Gastroesophageal sphincter (tissue), 4 donors: ENCODE results near the gene CENPN. TPM values are rescaled to one million over a fixed set of nuclear protein-coding genes. Genes with fewer than 3 reads are reported as not detected.

ENCODE experiments used
- ATAC-seq: fragments of 150-250 bp; one replicate; pipeline ENCODE4 v1.9.1; 2016; ENCODE audit warnings: mild to moderate bottlenecking, moderate library complexity
- H3K27ac ChIP-seq, 4 donors: fragments of 200-600 bp; sonication (generic) in 3 of 4; 1 replicate in 3 of 4; 2 replicates in 1 of 4; pipeline ENCODE4 v1.5.1; 2016 to 2019
- H3K27me3 ChIP-seq: fragments of 200-600 bp; sonication (generic); one replicate; pipeline ENCODE4 v1.5.1; 2019
- H3K36me3 ChIP-seq, 2 donors: fragments of 200-600 bp; sonication (generic); one replicate each; pipeline ENCODE4 v1.5.1; 2019; ENCODE audit warnings: control low read depth in 1 of 2
- H3K4me1 ChIP-seq, 3 donors: fragments of 200-600 bp; sonication (generic); 1 replicate in 2 of 3; 2 replicates in 1 of 3; pipeline ENCODE4 v1.5.1; 2016 to 2019; ENCODE audit warnings: control low read depth in 2 of 3
- H3K4me3 ChIP-seq, 2 donors: fragments of 200-600 bp; sonication (generic); one replicate each; pipeline ENCODE4 v1.5.1; 2019; ENCODE audit warnings: mild to moderate bottlenecking in 1 of 2, moderate library complexity in 1 of 2
- H3K9me3 ChIP-seq, 3 donors: fragments of 200-600 bp; sonication (generic); one replicate each; pipeline ENCODE4 v1.5.1; 2017 to 2019; ENCODE audit warnings: control low read depth in 2 of 3
- CTCF ChIP-seq, 4 experiments: fragments of 200-600 bp in 2 of 4; fragments of 450-650 bp in 2 of 4; sonication (generic) in 1 of 4; IDR thresholded peaks; one replicate each; pipeline ENCODE4 v1.5.1; 2017 to 2019; ENCODE audit warnings: antibody characterized with exemption in 4 of 4, mild to moderate bottlenecking in 2 of 4, moderate library complexity in 2 of 4
- EP300 ChIP-seq: sonication (generic); formaldehyde crosslinking; IDR thresholded peaks from one replicate; pipeline ENCODE4 v1.6.1; 2017; ENCODE audit warnings: antibody characterized with exemption, mild to moderate bottlenecking
- POLR2A ChIP-seq, 2 donors: fragments of 450-650 bp; IDR thresholded peaks; one replicate each; pipeline ENCODE4 v1.6.1; 2017; ENCODE audit warnings: antibody characterized with exemption in 2 of 2, mild to moderate bottlenecking in 2 of 2, moderate library complexity in 1 of 2
- POLR2AphosphoS5 ChIP-seq: sonication (generic); formaldehyde crosslinking; IDR thresholded peaks from one replicate; pipeline ENCODE4 v1.6.1; 2017; ENCODE audit warnings: antibody characterized with exemption
- WGBS, 2 donors: methylation state at CpG; one replicate each; pipeline ENCODE4 v1.1.5; 2018; ENCODE audit warnings: low coverage in 1 of 2; 5-methylcytosine and 5-hydroxymethylcytosine counted together
- total RNA-seq, 4 donors: library from RNA; depleted of rRNA; stranded (reverse); fragments of >200 nt; gene quantifications; one replicate each; pipeline ENCODE4 v1.1.0, GENCODE V29; 2016

The CENPN gene
- total RNA-seq, 4 donors from 2014 or later: 4.3 to 8.4 (median 6.5) TPM

GRCh38 chr16:81061871-81062608, 55.0 kb downstream of the CENPN start:
- Histone ChIP-seq H3K27me3 (no peaks in the 10 kb centered on the region), H3K36me3 (peaks cover 0 to 7% of the 10 kb centered on the region in 2 donors), H3K4me1 (no peaks in the 10 kb centered on the region), H3K4me3 (no peak overlapping the region), H3K9me3 (no peaks in the 10 kb centered on the region), H3K27ac (no peak overlapping the region)
- no peak for ATAC-seq
- 86 to 93% methylated on average over 6 to 9 of the region's 10 CpGs for WGBS, 2 donors
- TF ChIP-seq EP300 (no peak), POLR2A (IDR thresholded peaks at IDR 0.05) (no peak), POLR2AphosphoS5 (no peak), CTCF (IDR thresholded peaks at IDR 0.05) (no peak)

GRCh38 chr16:81066681-81067080, 59.7 kb downstream of the CENPN start:
- Histone ChIP-seq H3K9me3 (no peaks in the 10 kb centered on the region), H3K27ac (no peak overlapping the region), H3K27me3 (no peaks in the 10 kb centered on the region), H3K36me3 (no peaks in the 10 kb centered on the region), H3K4me1 (no peaks in the 10 kb centered on the region), H3K4me3 (no peak overlapping the region)
- TF ChIP-seq POLR2A (IDR thresholded peaks at IDR 0.05) (no peak), CTCF (IDR thresholded peaks at IDR 0.05) (no peak), EP300 (no peak), POLR2AphosphoS5 (no peak)
- no peak for ATAC-seq
- 67 to 70% methylated on average over 4 of the region's 4 CpGs for WGBS, 2 donors

- no peak for ATAC-seq
- WGBS, 2 donors: 85 to 100% methylated on average over 1 of the region's 1 CpG
Observed at GRCh38 chr16:81067166-81067565, 60.2 kb downstream of the CENPN start.

GRCh38 chr16:81069063-81069462, 62.0 kb downstream of the CENPN start:
- Histone ChIP-seq H3K4me3 (no peak overlapping the region), H3K27me3 (no peaks in the 10 kb centered on the region), H3K27ac (no peak overlapping the region), H3K9me3 (no peaks in the 10 kb centered on the region), H3K4me1 (no peaks in the 10 kb centered on the region), H3K36me3 (no peaks in the 10 kb centered on the region)
- no peak for ATAC-seq
- no peak for TF ChIP-seq EP300
- TF ChIP-seq CTCF (IDR thresholded peaks at IDR 0.05): no peak
- no peak for TF ChIP-seq POLR2A (IDR thresholded peaks at IDR 0.05)
- TF ChIP-seq POLR2AphosphoS5: no peak
- WGBS, 2 donors: 89 to 95% methylated on average over 2 to 4 of the region's 4 CpGs

More at GRCh38 chr16:81067166-81067565, 60.2 kb downstream of the CENPN start:
- no peaks in the 10 kb centered on the region for H3K4me1 ChIP-seq
- H3K27me3 ChIP-seq: no peaks in the 10 kb centered on the region
- no peaks in the 10 kb centered on the region for H3K9me3 ChIP-seq
- TF ChIP-seq CTCF (IDR thresholded peaks at IDR 0.05): no peak
- TF ChIP-seq POLR2AphosphoS5: no peak
- TF ChIP-seq EP300: no peak
- no peak for TF ChIP-seq POLR2A (IDR thresholded peaks at IDR 0.05)
- no peak overlapping the region for H3K4me3 ChIP-seq
- H3K36me3 ChIP-seq: no peaks in the 10 kb centered on the region
- H3K27ac ChIP-seq: no peak overlapping the region

GRCh38 chr16:81070979-81071378, 64.0 kb downstream of the CENPN start:
- H3K27me3 ChIP-seq: no peaks in the 10 kb centered on the region
- no peak for ATAC-seq
- no peaks in the 10 kb centered on the region for H3K4me1 ChIP-seq
- no peaks in the 10 kb centered on the region for H3K9me3 ChIP-seq
- H3K27ac ChIP-seq: no peak overlapping the region
- 93 to 100% methylated on average over 4 to 6 of the region's 8 CpGs for WGBS, 2 donors
- H3K4me3 ChIP-seq: no peak overlapping the region
- no peak for TF ChIP-seq CTCF (IDR thresholded peaks at IDR 0.05)
- no peak for TF ChIP-seq POLR2AphosphoS5
- no peak for TF ChIP-seq EP300
- H3K36me3 ChIP-seq: no peaks in the 10 kb centered on the region
